Body of pancreas (tissue), 4 donors: ENCODE results near the gene HMCN2.

Experiments
- POLR2A ChIP-seq, 3 donors: fragments of 450-650 bp; IDR thresholded peaks; one replicate each; pipeline ENCODE4 v1.6.1; 2016; ENCODE audit warnings: antibody characterized with exemption in 3 of 3, mild to moderate bottlenecking in 2 of 3
- TF ChIP-seq, protein P1 (sequence below), 7 experiments: fragments of 450-650 bp in 4 of 7; fragments of 200-600 bp in 3 of 7; sonication (generic) in 3 of 7; IDR thresholded peaks; one replicate each; pipeline ENCODE4 v1.5.1; 2016 to 2019; ENCODE audit warnings: antibody characterized with exemption in 7 of 7

DNA sequence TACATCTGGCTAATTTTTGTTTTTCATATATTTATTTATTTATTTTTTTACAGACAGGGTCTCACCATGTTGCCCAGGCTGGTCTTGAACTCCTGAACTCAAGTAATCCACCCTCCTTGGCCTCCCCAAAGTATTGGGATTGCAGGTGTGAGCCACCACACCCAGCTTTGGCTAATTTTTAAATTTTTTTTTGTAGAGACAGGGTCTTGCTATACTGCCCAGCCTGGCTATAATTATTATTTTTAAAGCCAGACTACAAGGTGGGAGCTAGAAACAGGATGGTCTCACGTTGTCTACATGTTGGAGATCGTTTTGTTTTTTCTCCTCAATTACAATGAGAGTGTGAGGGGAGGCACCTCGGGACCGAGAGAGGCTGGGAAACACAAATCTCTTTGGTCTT is 203.0 kb downstream of the HMCN2 start:
- no peak for TF ChIP-seq POLR2A (IDR thresholded peaks at IDR 0.05)
- TF ChIP-seq, protein P1, sequence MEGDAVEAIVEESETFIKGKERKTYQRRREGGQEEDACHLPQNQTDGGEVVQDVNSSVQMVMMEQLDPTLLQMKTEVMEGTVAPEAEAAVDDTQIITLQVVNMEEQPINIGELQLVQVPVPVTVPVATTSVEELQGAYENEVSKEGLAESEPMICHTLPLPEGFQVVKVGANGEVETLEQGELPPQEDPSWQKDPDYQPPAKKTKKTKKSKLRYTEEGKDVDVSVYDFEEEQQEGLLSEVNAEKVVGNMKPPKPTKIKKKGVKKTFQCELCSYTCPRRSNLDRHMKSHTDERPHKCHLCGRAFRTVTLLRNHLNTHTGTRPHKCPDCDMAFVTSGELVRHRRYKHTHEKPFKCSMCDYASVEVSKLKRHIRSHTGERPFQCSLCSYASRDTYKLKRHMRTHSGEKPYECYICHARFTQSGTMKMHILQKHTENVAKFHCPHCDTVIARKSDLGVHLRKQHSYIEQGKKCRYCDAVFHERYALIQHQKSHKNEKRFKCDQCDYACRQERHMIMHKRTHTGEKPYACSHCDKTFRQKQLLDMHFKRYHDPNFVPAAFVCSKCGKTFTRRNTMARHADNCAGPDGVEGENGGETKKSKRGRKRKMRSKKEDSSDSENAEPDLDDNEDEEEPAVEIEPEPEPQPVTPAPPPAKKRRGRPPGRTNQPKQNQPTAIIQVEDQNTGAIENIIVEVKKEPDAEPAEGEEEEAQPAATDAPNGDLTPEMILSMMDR (IDR thresholded peaks at IDR 0.05), result no peak
